ENCODE measurements around the gene ANKRD22.
"Not testable (repeated sequence)": the region's sequence is repeated elsewhere in the genome, so short reads cannot be mapped to it uniquely, and the experiment has no call there.

ANKRD22 gene

DNA sequence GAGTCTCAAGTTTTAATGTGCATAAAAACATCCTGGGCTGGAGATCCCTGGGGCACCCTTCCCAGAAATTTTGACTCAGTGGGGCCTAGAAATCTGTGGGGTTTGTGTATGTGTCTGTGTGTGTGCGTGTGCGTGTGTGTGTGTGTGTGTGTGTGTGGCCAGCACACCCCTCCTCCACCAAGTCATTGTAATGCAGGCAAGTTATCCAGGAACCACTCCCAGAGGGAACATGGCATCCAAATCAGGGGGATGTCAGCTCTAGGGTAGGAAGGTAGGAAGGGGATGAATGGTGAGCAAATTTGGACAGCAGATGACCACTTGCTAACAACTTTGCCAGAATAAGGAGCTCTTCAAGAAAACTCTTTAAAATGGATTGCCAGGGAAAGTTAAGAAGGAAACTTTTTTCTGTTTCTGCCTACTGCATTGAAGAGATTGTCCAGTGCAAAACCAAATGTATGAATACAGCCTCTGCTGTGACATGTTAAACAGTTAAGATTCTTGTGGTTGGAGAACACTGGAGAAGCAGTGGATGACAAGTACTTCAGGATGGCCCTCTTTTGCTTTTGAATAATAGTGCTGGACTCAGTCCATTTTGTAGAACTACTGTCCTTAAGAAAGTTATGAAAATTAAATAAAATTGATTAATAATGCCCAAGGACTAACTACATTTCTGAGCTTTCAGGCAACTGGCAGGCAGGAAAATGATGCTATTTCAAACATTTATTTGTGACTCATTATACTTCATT, 40.8 kb upstream of the ANKRD22 start:
- no peak for DNase-seq (ENCODE audit: low read depth)
- no peak overlapping the region for H3K4me3 ChIP-seq (ENCODE audit: low read length)
- TF ChIP-seq, protein P1, sequence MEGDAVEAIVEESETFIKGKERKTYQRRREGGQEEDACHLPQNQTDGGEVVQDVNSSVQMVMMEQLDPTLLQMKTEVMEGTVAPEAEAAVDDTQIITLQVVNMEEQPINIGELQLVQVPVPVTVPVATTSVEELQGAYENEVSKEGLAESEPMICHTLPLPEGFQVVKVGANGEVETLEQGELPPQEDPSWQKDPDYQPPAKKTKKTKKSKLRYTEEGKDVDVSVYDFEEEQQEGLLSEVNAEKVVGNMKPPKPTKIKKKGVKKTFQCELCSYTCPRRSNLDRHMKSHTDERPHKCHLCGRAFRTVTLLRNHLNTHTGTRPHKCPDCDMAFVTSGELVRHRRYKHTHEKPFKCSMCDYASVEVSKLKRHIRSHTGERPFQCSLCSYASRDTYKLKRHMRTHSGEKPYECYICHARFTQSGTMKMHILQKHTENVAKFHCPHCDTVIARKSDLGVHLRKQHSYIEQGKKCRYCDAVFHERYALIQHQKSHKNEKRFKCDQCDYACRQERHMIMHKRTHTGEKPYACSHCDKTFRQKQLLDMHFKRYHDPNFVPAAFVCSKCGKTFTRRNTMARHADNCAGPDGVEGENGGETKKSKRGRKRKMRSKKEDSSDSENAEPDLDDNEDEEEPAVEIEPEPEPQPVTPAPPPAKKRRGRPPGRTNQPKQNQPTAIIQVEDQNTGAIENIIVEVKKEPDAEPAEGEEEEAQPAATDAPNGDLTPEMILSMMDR (conservative IDR thresholded peaks at IDR 0.05; ENCODE audit: low read depth, low read length) = no peak

DNA sequence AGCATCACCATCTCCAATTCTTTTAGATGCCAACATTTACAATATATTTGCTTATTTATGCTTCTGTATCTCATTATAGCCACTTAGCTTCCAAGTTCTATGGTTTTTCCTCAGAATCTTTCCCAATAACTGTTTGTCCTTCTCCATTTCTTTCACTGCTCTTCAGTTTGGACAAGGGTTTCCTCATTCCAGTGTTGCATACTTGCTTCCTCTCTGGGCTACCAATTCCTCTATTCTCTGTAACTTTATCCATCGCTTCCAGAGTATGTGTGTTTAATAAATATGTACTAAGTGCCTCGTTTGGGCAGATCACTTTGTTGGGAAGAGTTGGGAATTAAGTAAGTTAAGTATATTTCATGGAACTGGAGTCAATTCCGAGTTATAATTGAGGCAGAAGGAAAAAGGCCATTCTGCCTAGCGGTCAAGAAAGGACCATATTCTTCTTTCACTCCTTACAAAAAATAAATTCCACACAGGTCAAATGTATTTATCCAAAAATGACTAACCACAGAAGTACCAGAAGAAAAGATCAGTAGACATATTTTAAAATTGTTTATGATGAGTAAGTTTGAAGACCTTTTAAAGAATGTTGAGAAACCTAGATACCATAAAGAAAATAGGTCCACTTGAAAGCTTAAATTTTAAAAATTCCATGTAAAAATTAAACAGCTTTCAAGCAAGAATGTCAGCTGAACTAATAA, 39.2 kb upstream of the ANKRD22 start:
- H3K4me3 ChIP-seq (ENCODE audit: low read length) = no peak overlapping the region
- DNase-seq (ENCODE audit: low read depth) = no peak
- TF ChIP-seq, protein P1 (conservative IDR thresholded peaks at IDR 0.05; ENCODE audit: low read depth, low read length) = no peak

DNA sequence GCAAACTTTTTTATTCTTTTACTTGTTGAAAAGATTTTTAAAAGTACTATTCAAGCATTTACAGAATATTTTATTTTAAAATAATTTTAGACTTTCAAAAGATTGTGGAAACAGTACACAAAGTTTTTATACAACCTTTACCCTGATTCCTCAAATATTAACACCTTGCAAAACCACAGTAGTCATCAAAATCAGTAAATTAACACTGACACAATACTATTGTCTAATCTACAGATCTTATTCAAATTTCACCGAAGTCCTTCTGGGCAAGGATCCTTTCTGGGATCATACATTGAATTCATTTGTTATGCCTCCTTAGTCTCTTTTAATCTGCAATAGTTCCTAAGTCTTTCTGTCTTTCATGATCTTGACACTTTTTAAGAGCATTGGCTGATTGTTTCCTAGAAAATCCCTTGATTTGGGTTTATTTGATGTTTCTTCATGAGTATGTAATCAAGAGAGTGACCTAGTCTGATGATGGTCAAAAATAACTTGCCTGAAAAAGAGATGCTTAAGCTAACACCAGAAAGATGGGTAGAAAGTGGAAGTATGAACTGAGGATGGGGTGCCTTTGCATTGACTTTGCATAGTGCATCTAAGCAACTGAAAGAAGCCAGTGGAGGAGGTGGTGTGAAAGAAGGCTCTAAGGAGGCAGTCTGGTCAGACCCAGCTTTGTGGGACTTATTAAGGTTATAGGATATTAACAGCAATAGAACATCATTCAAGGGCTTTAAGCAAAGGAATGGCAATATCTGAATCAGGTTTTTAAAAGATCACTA, 38.1 kb upstream of the ANKRD22 start:
- no peak for DNase-seq (ENCODE audit: low read depth)
- TF ChIP-seq, protein P1 (conservative IDR thresholded peaks at IDR 0.05; ENCODE audit: low read depth, low read length) = no peak
- no peak overlapping the region for H3K4me3 ChIP-seq (ENCODE audit: low read length)

DNA sequence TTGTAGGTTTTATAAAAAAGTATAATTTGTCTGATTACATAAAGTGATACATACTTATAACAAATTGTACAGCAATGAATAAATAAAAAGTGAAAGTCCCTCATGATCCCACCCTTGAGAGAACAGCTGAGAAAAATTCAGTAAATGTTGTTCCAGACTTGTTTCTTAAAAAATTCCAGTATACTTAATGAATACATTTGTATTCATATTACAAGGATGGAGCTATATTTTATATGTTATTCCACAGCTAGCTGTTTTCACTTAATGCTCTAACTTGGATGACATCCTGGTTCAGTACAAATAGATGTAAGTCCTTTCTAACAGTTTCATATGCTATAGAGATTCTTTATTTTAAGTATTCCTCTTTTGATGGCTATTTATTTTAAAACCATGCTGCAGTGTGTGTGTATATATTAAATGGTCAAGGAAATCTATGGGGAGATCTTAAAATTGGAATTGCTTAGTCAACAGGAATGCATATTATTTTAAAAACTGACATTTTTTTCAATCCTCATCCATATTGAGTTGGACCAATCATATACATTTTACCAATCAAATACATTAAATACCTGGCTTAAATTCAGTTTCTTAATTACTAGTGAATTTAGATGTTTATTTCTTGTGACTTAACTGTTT, 37.3 kb upstream of the ANKRD22 start:
- TF ChIP-seq, protein P1 (conservative IDR thresholded peaks at IDR 0.05; ENCODE audit: low read depth, low read length) = no peak
- DNase-seq (ENCODE audit: low read depth) = no peak
- no peak overlapping the region for H3K4me3 ChIP-seq (ENCODE audit: low read length)

DNA sequence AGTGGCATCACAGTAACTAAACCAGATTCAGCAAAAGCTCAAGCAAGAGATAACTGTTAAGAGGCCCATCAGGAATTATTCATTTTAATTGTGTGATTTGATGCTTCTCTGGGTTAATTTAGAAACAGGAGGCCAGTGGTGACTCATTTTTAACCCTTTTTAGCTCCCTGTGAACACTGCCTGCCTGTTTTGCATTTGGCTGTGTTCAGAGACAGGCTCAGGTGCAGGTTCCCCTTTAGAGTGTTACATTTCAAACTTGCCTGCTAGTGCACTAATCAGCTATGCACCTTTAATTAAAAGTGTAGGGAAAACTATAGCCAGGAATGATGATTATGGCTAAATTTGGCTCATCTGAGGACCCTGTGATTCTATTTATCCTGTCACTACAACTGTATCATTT, 34.9 kb upstream of the ANKRD22 start:
- TF ChIP-seq, protein P1 (conservative IDR thresholded peaks at IDR 0.05; ENCODE audit: low read depth, low read length) = no peak
- DNase-seq (ENCODE audit: low read depth) = no peak
- no peak overlapping the region for H3K4me3 ChIP-seq (ENCODE audit: low read length)

DNA sequence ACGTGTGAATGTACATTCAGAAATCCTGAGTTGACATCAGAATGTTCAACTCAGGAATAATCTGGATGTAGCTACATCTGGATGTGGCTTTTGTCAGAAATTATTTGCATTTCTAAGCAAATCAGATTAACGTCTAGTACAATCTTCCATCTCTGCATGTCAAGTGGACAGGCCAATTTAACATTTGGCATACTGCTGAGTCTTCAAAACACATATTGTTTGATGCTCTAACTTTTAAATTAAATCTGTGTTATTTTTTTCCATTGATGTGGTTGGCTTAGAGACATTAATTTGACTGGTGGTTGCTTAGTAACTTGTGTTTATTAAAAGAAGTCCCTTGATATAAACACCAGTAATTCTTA, 31.8 kb upstream of the ANKRD22 start:
- TF ChIP-seq, protein P1 (conservative IDR thresholded peaks at IDR 0.05; ENCODE audit: low read depth, low read length) = no peak
- H3K4me3 ChIP-seq (ENCODE audit: low read length) = no peak overlapping the region
- DNase-seq (ENCODE audit: low read depth) = no peak

DNA sequence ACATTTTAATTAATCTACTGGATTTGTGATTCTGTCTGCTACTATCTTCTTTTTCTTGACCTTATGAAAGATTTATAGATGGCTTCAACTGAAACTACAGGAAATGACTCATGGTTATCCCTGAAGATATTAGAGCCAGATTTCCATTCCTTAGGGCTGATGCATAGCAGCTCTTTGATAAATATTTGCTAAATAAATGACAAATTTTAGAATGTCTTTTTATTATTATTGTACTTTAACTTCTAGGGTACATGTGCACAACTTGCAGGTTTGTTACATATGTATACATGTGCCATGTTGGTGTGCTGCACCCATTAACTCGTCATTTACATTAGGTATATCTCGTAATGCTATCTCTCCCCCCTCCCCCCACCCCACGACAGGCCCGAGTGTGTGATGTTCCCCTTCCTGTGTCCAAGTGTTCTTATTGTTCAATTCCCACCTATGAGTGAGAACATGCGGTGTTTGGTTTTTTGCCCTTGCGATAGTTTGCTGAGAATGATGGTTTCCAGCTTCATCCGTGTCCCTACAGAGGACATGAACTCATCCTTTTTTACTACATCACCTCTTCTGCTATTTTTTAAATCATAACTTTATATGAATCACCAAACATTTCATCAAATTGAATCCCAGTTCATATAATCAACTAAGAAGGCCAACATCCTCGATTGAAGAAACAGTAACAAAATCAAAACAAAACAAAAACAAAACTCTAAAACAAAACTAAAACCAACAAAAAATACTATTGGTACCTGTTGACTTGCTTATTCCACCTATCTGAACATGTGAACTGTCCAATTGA, 31.2 kb upstream of the ANKRD22 start:
- not testable (repeated sequence) for DNase-seq (ENCODE audit: low read depth)

More for the DNA sequence above, 31.2 kb upstream of the ANKRD22 start:
- H3K4me3 ChIP-seq (ENCODE audit: low read length) = not testable (repeated sequence)

Data from retinal pigment epithelial cell (primary cell).